ENCODE data around the gene TMEM151B.

- TF ChIP-seq, protein P1, sequence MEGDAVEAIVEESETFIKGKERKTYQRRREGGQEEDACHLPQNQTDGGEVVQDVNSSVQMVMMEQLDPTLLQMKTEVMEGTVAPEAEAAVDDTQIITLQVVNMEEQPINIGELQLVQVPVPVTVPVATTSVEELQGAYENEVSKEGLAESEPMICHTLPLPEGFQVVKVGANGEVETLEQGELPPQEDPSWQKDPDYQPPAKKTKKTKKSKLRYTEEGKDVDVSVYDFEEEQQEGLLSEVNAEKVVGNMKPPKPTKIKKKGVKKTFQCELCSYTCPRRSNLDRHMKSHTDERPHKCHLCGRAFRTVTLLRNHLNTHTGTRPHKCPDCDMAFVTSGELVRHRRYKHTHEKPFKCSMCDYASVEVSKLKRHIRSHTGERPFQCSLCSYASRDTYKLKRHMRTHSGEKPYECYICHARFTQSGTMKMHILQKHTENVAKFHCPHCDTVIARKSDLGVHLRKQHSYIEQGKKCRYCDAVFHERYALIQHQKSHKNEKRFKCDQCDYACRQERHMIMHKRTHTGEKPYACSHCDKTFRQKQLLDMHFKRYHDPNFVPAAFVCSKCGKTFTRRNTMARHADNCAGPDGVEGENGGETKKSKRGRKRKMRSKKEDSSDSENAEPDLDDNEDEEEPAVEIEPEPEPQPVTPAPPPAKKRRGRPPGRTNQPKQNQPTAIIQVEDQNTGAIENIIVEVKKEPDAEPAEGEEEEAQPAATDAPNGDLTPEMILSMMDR (IDR thresholded peaks at IDR 0.05) = no peak
- TF ChIP-seq POLR2AphosphoS2 (conservative IDR thresholded peaks at IDR 0.05; ENCODE audit: low read length) = no peak
- TF ChIP-seq BHLHE40 (IDR thresholded peaks at IDR 0.05; ENCODE audit: low read depth, low read length) = no peak
Measured at GRCh38 chr6:44226368-44227147, 43.7 kb upstream of the TMEM151B start.
